ENCODE measurements around the gene CELA1. TPM values are rescaled to one million over a fixed set of nuclear protein-coding genes. Genes with fewer than 3 reads are reported as not detected.

The CELA1 gene
- total RNA-seq, 1 experiment from 2014 or later: not detected

- Histone ChIP-seq H2BK12ac (ENCODE audit: insufficient read length, low read depth, low read length) (no peak overlapping the region), H2BK5ac (ENCODE audit: insufficient read length, low read length) (no peak overlapping the region), H3K27ac (ENCODE audit: insufficient read length, low read depth, low read length) (no peak overlapping the region), H4K5ac (ENCODE audit: insufficient read length, low read depth, low read length) (no peak overlapping the region), H4K91ac (ENCODE audit: insufficient read length, low read depth, low read length) (no peak overlapping the region), H3K79me2 (ENCODE audit: insufficient read depth, low read length) (no peaks in the 10 kb centered on the region), H2AFZ (ENCODE audit: low read length) (no peak overlapping the region), H3K4me1 (ENCODE audit: insufficient read depth, low read length) (peaks cover 8% of the 10 kb centered on the region; the same call in 1 of the 2 replicates), H3K27me3 (ENCODE audit: insufficient read depth, low read length) (no peaks in the 10 kb centered on the region), H2BK120ac (ENCODE audit: low read depth, low read length, poor library complexity, severe bottlenecking) (no peak overlapping the region), H2BK20ac (ENCODE audit: low read depth, low read length, poor library complexity, severe bottlenecking) (no peak overlapping the region), H3K9ac (ENCODE audit: extremely low read depth, insufficient read length, low read length) (no peak overlapping the region), H3K79me1 (ENCODE audit: insufficient read depth, low read depth, low read length, poor library complexity, severe bottlenecking) (no peaks in the 10 kb centered on the region), H3T11ph (ENCODE audit: low read length) (no peak overlapping the region), H2AK5ac (ENCODE audit: insufficient read length, low read length) (no peak overlapping the region), H3K56ac (ENCODE audit: insufficient read length, low read depth, low read length) (no peak overlapping the region), H3K23me2 (ENCODE audit: insufficient read length, low read depth, low read length, poor library complexity, severe bottlenecking) (peaks cover 10% of the 10 kb centered on the region), H3K14ac (ENCODE audit: insufficient read depth, low read length) (no peak overlapping the region), H3K23ac (ENCODE audit: insufficient read length, low read depth, low read length) (no peak overlapping the region), H3K4ac (ENCODE audit: low read depth, low read length) (no peak overlapping the region), H4K20me1 (ENCODE audit: control insufficient read depth, insufficient read depth, insufficient read length) (no peaks in the 10 kb centered on the region), H2BK15ac (ENCODE audit: low read depth, low read length) (no peak overlapping the region), H3K4me2 (ENCODE audit: insufficient read depth, insufficient read length, low read length) (peak overlapping the region; percentile 79), H3K9me3 (ENCODE audit: control insufficient read depth, low read depth, low read length) (no peaks in the 10 kb centered on the region), H3K18ac (ENCODE audit: insufficient read length, low read depth, low read length) (no peak overlapping the region), H4K8ac (replicated peaks; ENCODE audit: insufficient read length, low read depth, low read length) (no peak overlapping the region)
- DNase-seq: no peak
- TF ChIP-seq CTCF (conservative IDR thresholded peaks at IDR 0.05): no peak
- H3K4me3 Mint-ChIP-seq: peak overlapping the region; percentile 90 to 95
- peaks cover 3 to 14% (median 9%) of the 10 kb centered on the region in 3 experiments; a peak in 6 of 7 replicates for H3K36me3 Mint-ChIP-seq (ENCODE audit: insufficient read depth in 1 of 3, low read depth in 3 of 3)
- WGBS (ENCODE audit: extremely low coverage, insufficient read length, low lambda C conversion rate): no CpG with 5 or more reads among the region's 6 CpGs
- H3K9me3 Mint-ChIP-seq: no peaks in the 10 kb centered on the region
- no peaks in the 10 kb centered on the region; the same call in 1 of the 2 replicates for H3K27me3 Mint-ChIP-seq (ENCODE audit: low read depth)
- H3K27ac Mint-ChIP-seq: peak overlapping the region; percentile 53 to 94 (median 86); a peak in 5 of 7 replicates
- H3K4me1 Mint-ChIP-seq: peaks cover 45 to 50% of the 10 kb centered on the region in 2 experiments
Measured at GRCh38 chr12:51390457-51390856, 44.0 kb upstream of the CELA1 start.

Measured in H9 (cell line).